Panc1 (cell line): ENCODE results near the gene KIF5B. TPM values are rescaled to one million over a fixed set of nuclear protein-coding genes. Genes with fewer than 3 reads are reported as not detected.

Experiments used
- ATAC-seq: fragments of 200-7000 bp; cut with Tn5 transposase; 2 replicates; pipeline ENCODE4 v1.9.1; 2020; ENCODE audit warnings: mild to moderate bottlenecking, moderate library complexity
- BruUV-seq: library from RNA; stranded (reverse); fragments of 400-500 nt; replicated peaks from 2 replicates; lab custom pipeline; 2021; lab: Mats Ljungman, UMichigan
- CTCF ChIA-PET: fragments of 300-600 bp; sonication (Branson Sonifier 250); formaldehyde crosslinking; loops from one replicate; lab custom pipeline; 2022; ENCODE audit warnings: antibody characterized with exemption; lab: Charles Lee
- POLR2A ChIA-PET: fragments of 300-600 bp; sonication (Branson Sonifier 250); formaldehyde crosslinking; loops from one replicate; lab custom pipeline; 2022; ENCODE audit warnings: antibody characterized with exemption; lab: Charles Lee
- DNase-seq: peaks from one replicate; pipeline ENCODE4 v3.0.0-alpha.2; 2010; ENCODE audit warnings: low read depth, low spot score
- H3K27ac ChIP-seq: 2 replicates; pipeline ENCODE4 v1.5.1; 2011; ENCODE audit warnings: mild to moderate bottlenecking, low read length, inconsistent platforms
- H3K27me3 ChIP-seq: fragments of 200-500 bp; sonication (Bioruptor generic); 2 replicates; pipeline ENCODE4 v1.6.0; 2014; ENCODE audit warnings: low read length, inconsistent platforms; ENCODE audit not compliant: control insufficient read depth, insufficient read depth
- H3K36me3 ChIP-seq: fragments of 200-500 bp; sonication (Bioruptor generic); 2 replicates; pipeline ENCODE4 v1.5.1; 2014; ENCODE audit warnings: inconsistent platforms, mild to moderate bottlenecking, low read length, moderate library complexity; ENCODE audit not compliant: control insufficient read depth, insufficient read depth
- H3K4me1 ChIP-seq: 2 replicates; pipeline ENCODE4 v1.5.1; 2011; ENCODE audit warnings: inconsistent platforms, mild to moderate bottlenecking, low read length, moderate library complexity; ENCODE audit not compliant: control insufficient read depth, insufficient read depth
- H3K4me3 ChIP-seq, 2 experiments: 2 replicates each; pipeline ENCODE4 v1.5.1; 2011 to 2012; ENCODE audit warnings: low read depth in 2 of 2, low read length in 2 of 2, mild to moderate bottlenecking in 2 of 2, inconsistent platforms in 1 of 2, moderate library complexity in 1 of 2
- H3K9me3 ChIP-seq: fragments of 200-500 bp; sonication (Bioruptor generic); 2 replicates; pipeline ENCODE4 v1.5.1; 2014; ENCODE audit warnings: low read depth, mild to moderate bottlenecking, inconsistent platforms, low read length, moderate library complexity; ENCODE audit not compliant: control insufficient read depth, insufficient read depth
- CTCF ChIP-seq: fragments of 450-650 bp; IDR thresholded peaks from 2 replicates; pipeline ENCODE4 v1.5.1; 2017; ENCODE audit warnings: mild to moderate bottlenecking
- POLR2AphosphoS5 ChIP-seq: IDR thresholded peaks from 2 replicates; pipeline ENCODE4 v1.6.1; 2012; ENCODE audit warnings: mild to moderate bottlenecking, low read depth, low read length, moderate library complexity
- SIN3A ChIP-seq: IDR thresholded peaks from 2 replicates; pipeline ENCODE4 v1.6.1; 2012; ENCODE audit warnings: low read depth, mild to moderate bottlenecking, low read length, moderate library complexity, borderline replicate concordance; ENCODE audit not compliant: insufficient read depth
- TCF7L2 ChIP-seq: IDR thresholded peaks from 2 replicates; pipeline ENCODE4 v1.6.1; 2011; ENCODE audit warnings: mild to moderate bottlenecking, low read depth, low read length, inconsistent platforms
- in situ Hi-C: cut with HindIII; loops from 2 replicates; pipeline ENCODE4 v1.10.0; 2016; ENCODE audit warnings: low sequenced_read_pairs, low pct_unique_long_range_greater_than_20kb
- intact Hi-C: fragments of 100-400 bp; cut with micrococcal nuclease; formaldehyde crosslinking; loops from one replicate; pipeline ENCODE4 v1.10.0; 2022; ENCODE audit not compliant: unreplicated experiment
- total RNA-seq: library from RNA; stranded (reverse); gene quantifications from one replicate; pipeline ENCODE4 v1.2.1, GENCODE V29; 2021; ENCODE audit not compliant: unreplicated experiment
- TF ChIP-seq, protein P1 (sequence below), 2 experiments: IDR thresholded peaks; 2 replicates each; pipeline ENCODE4 v1.6.1; 2011 to 2012; ENCODE audit warnings: low read depth in 2 of 2, control low read depth in 1 of 2, low read length in 1 of 2, mild to moderate bottlenecking in 1 of 2, moderate library complexity in 1 of 2; ENCODE audit not compliant: insufficient read depth in 1 of 2

Gene KIF5B
- total RNA-seq, 1 experiment from 2014 or later = 89.9 TPM

DNA sequence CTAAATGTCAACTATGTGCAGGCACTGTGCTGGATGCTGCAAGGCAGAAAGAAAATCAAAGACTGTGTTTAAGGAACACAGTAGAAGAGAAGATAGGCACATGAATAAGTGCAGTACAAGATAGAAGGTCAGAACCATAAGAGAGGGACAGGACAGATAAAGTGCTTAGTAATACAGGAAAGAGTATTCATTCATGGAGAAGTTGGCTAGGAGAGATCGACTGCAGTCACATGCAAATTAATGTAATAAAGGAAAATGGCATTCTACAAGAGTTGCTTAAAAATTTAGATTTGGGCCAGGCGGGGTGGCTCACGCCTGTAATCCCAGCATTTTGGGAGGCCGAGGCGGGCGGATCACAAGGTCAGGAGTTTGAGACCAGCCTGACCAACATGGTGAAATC is 24.8 kb downstream of the KIF5B start:
- no peak overlapping the region for H3K27ac ChIP-seq
- TF ChIP-seq, protein P1, sequence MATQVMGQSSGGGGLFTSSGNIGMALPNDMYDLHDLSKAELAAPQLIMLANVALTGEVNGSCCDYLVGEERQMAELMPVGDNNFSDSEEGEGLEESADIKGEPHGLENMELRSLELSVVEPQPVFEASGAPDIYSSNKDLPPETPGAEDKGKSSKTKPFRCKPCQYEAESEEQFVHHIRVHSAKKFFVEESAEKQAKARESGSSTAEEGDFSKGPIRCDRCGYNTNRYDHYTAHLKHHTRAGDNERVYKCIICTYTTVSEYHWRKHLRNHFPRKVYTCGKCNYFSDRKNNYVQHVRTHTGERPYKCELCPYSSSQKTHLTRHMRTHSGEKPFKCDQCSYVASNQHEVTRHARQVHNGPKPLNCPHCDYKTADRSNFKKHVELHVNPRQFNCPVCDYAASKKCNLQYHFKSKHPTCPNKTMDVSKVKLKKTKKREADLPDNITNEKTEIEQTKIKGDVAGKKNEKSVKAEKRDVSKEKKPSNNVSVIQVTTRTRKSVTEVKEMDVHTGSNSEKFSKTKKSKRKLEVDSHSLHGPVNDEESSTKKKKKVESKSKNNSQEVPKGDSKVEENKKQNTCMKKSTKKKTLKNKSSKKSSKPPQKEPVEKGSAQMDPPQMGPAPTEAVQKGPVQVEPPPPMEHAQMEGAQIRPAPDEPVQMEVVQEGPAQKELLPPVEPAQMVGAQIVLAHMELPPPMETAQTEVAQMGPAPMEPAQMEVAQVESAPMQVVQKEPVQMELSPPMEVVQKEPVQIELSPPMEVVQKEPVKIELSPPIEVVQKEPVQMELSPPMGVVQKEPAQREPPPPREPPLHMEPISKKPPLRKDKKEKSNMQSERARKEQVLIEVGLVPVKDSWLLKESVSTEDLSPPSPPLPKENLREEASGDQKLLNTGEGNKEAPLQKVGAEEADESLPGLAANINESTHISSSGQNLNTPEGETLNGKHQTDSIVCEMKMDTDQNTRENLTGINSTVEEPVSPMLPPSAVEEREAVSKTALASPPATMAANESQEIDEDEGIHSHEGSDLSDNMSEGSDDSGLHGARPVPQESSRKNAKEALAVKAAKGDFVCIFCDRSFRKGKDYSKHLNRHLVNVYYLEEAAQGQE (IDR thresholded peaks at IDR 0.05; ENCODE audit: insufficient read depth in 1 of 2, low read depth in 2 of 2, low read length in 1 of 2) = no peak
- no peak for TF ChIP-seq SIN3A
- no peak for TF ChIP-seq CTCF
- no peak for TF ChIP-seq POLR2AphosphoS5
- no peak for TF ChIP-seq TCF7L2
- H3K36me3 ChIP-seq = peaks cover 75% of the 10 kb centered on the region
- CTCF ChIA-PET = no interaction called here
- ATAC-seq (no peak), DNase-seq (no peak)
- POLR2A ChIA-PET = no interaction called here
- no peaks in the 10 kb centered on the region for H3K4me1 ChIP-seq
- H3K9me3 ChIP-seq = no peaks in the 10 kb centered on the region
- no peak overlapping the region for H3K4me3 ChIP-seq
- in situ Hi-C loops (no loop called here), intact Hi-C loops (no loop called here)
- H3K27me3 ChIP-seq = no peaks in the 10 kb centered on the region
- BruUV-seq = no TSS peak

DNA sequence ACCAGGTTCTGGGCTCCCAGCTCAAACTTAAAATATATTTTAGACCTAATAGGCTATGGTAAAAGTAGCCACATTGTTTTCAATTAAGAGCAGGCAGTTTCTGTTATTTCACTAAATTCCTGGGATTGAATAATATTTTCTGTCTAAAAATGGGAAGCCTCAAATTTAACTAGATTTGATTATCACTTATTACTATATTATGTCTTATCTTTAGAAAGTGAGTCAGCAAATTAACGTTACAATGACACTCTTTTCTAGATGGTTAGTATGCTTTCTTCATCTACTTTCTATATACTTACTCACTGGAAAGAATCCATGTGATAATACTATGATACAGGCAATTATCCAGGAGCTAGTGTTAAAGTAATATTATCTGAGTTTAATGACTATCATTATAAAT is 27.5 kb downstream of the KIF5B start:
- DNase-seq = no peak
- Histone ChIP-seq H3K27me3 (no peaks in the 10 kb centered on the region), H3K27ac (no peak overlapping the region), H3K4me1 (no peaks in the 10 kb centered on the region), H3K36me3 (peaks cover 57% of the 10 kb centered on the region), H3K9me3 (no peaks in the 10 kb centered on the region), H3K4me3 (no peak overlapping the region)
- no TSS peak for BruUV-seq
- TF ChIP-seq POLR2AphosphoS5 (no peak), TCF7L2 (no peak), SIN3A (no peak), CTCF (no peak)
- TF ChIP-seq, protein P1 (IDR thresholded peaks at IDR 0.05; ENCODE audit: insufficient read depth in 1 of 2, low read depth in 2 of 2, low read length in 1 of 2) = no peak
- ChIA-PET CTCF (no interaction called here), POLR2A (no interaction called here)
- no peak for ATAC-seq
- in situ Hi-C loops (no loop called here), intact Hi-C loops (no loop called here)
